KOPT-K1 (cell line): Measurements from ENCODE around the gene NTRK3.
"Not testable (repeated sequence)": the region's sequence is repeated elsewhere in the genome, so short reads cannot be mapped to it uniquely, and the experiment has no call there.

Experiments used
- H3K27ac ChIP-seq: fragments of 200-600 bp; sonication (generic); 2 replicates; pipeline ENCODE4 v1.5.1; 2016; ENCODE audit warnings: antibody characterized with exemption, mild to moderate bottlenecking, low read depth, low read length; ENCODE audit not compliant: poor library complexity, severe bottlenecking
- H3K36me3 ChIP-seq: fragments of 200-600 bp; sonication (generic); 2 replicates; pipeline ENCODE4 v1.5.1; 2017; ENCODE audit warnings: antibody characterized with exemption, mild to moderate bottlenecking, low read length, moderate library complexity; ENCODE audit not compliant: insufficient read depth
- H3K9me3 ChIP-seq: fragments of 200-600 bp; sonication (generic); 2 replicates; pipeline ENCODE4 v1.5.1; 2017; ENCODE audit warnings: antibody characterized with exemption, low read length, mild to moderate bottlenecking; ENCODE audit not compliant: insufficient read depth, poor library complexity, severe bottlenecking

NTRK3 gene

GRCh38 chr15:88080616-88081015 lies 175.9 kb downstream of the NTRK3 start:
- Histone ChIP-seq H3K36me3 (no peaks in the 10 kb centered on the region), H3K27ac (no peak overlapping the region), H3K9me3 (no peaks in the 10 kb centered on the region)

- H3K9me3 ChIP-seq = no peaks in the 10 kb centered on the region
- no peaks in the 10 kb centered on the region for H3K36me3 ChIP-seq
- no peak overlapping the region for H3K27ac ChIP-seq
These were observed 179.1 kb downstream of the NTRK3 start for GRCh38 chr15:88077296-88078020.

GRCh38 chr15:88076328-88076727 lies 180.2 kb downstream of the NTRK3 start:
- Histone ChIP-seq H3K27ac (no peak overlapping the region), H3K9me3 (no peaks in the 10 kb centered on the region), H3K36me3 (no peaks in the 10 kb centered on the region)

- H3K27ac ChIP-seq = no peak overlapping the region
- H3K9me3 ChIP-seq = no peaks in the 10 kb centered on the region
- H3K36me3 ChIP-seq = no peaks in the 10 kb centered on the region
These were observed 181.4 kb downstream of the NTRK3 start for GRCh38 chr15:88075102-88075501.

- Histone ChIP-seq H3K27ac (no peak overlapping the region), H3K9me3 (no peaks in the 10 kb centered on the region), H3K36me3 (no peaks in the 10 kb centered on the region)
These were observed 182.2 kb downstream of the NTRK3 start for GRCh38 chr15:88074386-88074785.

- no peaks in the 10 kb centered on the region for H3K9me3 ChIP-seq
These were observed 183.2 kb downstream of the NTRK3 start for GRCh38 chr15:88073391-88073691.

GRCh38 chr15:88072598-88073390 lies 183.7 kb downstream of the NTRK3 start:
- H3K36me3 ChIP-seq = no peaks in the 10 kb centered on the region
- H3K9me3 ChIP-seq = no peaks in the 10 kb centered on the region
- H3K27ac ChIP-seq = no peak overlapping the region

More at GRCh38 chr15:88073391-88073691, 183.2 kb downstream of the NTRK3 start:
- Histone ChIP-seq H3K36me3 (no peaks in the 10 kb centered on the region), H3K27ac (no peak overlapping the region)

GRCh38 chr15:88072133-88072532 lies 184.4 kb downstream of the NTRK3 start:
- not testable (repeated sequence) for H3K36me3 ChIP-seq, H3K27ac ChIP-seq, H3K9me3 ChIP-seq

GRCh38 chr15:88071141-88071540 lies 185.4 kb downstream of the NTRK3 start:
- H3K36me3 ChIP-seq = no peaks in the 10 kb centered on the region
- H3K27ac ChIP-seq = no peak overlapping the region
- H3K9me3 ChIP-seq = no peaks in the 10 kb centered on the region

GRCh38 chr15:88069561-88069960 lies 187.0 kb downstream of the NTRK3 start:
- H3K9me3 ChIP-seq = no peaks in the 10 kb centered on the region

GRCh38 chr15:88067331-88067685 lies 189.2 kb downstream of the NTRK3 start:
- Histone ChIP-seq H3K36me3 (no peaks in the 10 kb centered on the region), H3K27ac (no peak overlapping the region), H3K9me3 (no peaks in the 10 kb centered on the region)

More at GRCh38 chr15:88069561-88069960, 187.0 kb downstream of the NTRK3 start:
- H3K36me3 ChIP-seq = no peaks in the 10 kb centered on the region
- H3K27ac ChIP-seq = no peak overlapping the region

GRCh38 chr15:88066636-88067330 lies 189.8 kb downstream of the NTRK3 start:
- no peak overlapping the region for H3K27ac ChIP-seq
- H3K9me3 ChIP-seq = no peaks in the 10 kb centered on the region
- H3K36me3 ChIP-seq = no peaks in the 10 kb centered on the region

- Histone ChIP-seq H3K9me3 (no peaks in the 10 kb centered on the region), H3K27ac (no peak overlapping the region), H3K36me3 (no peaks in the 10 kb centered on the region)
These were observed 195.1 kb downstream of the NTRK3 start for GRCh38 chr15:88061452-88061851.

GRCh38 chr15:88060383-88060782 lies 196.2 kb downstream of the NTRK3 start:
- H3K27ac ChIP-seq = no peak overlapping the region
- H3K36me3 ChIP-seq = no peaks in the 10 kb centered on the region
- no peaks in the 10 kb centered on the region for H3K9me3 ChIP-seq

- Histone ChIP-seq H3K9me3 (no peaks in the 10 kb centered on the region), H3K36me3 (no peaks in the 10 kb centered on the region), H3K27ac (no peak overlapping the region)
These were observed 198.7 kb downstream of the NTRK3 start for GRCh38 chr15:88057836-88058235.
